Measurements from ENCODE around the gene GRB2. TPM values are rescaled to one million over a fixed set of nuclear protein-coding genes. Genes with fewer than 3 reads are reported as not detected.

The GRB2 gene
- total and polyA plus RNA-seq, 12 donors, result 23.5 to 85.5 (median 52.0) TPM

DNA sequence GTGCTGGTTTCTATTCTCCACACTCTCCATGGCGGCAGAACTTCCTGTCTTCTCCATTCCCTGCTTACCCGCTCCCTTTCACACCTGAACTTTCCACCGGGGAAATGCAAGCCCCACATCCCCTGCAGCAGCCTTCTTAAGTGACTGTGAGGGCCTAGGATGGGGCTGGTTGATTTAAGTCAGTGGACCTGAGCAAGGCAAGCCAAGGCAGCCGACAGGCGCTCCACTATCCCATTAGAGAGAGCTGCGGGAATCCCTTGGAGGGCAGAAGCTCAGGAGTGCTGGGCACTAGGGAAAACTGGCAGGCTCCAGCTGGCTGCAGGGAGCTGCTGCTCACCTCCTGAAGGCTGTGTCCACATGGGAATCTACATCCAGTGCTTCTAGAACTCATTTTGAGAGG lies 80.1 kb downstream of the GRB2 start:
- peak in 1 of 8 donors; percentile 13 for ATAC-seq
- peak overlapping the region in 8 of 10 donors; percentile 22 to 83 (median 62) for H3K27ac ChIP-seq
- TF ChIP-seq, protein P1, sequence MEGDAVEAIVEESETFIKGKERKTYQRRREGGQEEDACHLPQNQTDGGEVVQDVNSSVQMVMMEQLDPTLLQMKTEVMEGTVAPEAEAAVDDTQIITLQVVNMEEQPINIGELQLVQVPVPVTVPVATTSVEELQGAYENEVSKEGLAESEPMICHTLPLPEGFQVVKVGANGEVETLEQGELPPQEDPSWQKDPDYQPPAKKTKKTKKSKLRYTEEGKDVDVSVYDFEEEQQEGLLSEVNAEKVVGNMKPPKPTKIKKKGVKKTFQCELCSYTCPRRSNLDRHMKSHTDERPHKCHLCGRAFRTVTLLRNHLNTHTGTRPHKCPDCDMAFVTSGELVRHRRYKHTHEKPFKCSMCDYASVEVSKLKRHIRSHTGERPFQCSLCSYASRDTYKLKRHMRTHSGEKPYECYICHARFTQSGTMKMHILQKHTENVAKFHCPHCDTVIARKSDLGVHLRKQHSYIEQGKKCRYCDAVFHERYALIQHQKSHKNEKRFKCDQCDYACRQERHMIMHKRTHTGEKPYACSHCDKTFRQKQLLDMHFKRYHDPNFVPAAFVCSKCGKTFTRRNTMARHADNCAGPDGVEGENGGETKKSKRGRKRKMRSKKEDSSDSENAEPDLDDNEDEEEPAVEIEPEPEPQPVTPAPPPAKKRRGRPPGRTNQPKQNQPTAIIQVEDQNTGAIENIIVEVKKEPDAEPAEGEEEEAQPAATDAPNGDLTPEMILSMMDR (IDR thresholded peaks at IDR 0.05), result no peak
- 71 to 82% methylated on average over 6 of the region's 6 CpGs for WGBS, 2 donors
- no peaks in the 10 kb centered on the region for H3K9me3 ChIP-seq
- no peaks in the 10 kb centered on the region for H3K27me3 ChIP-seq
- DNase-seq, result no peak
- peaks cover 9 to 56% (median 24%) of the 10 kb centered on the region in 9 donors for H3K4me1 ChIP-seq
- peaks cover 0 to 74% (median 7%) of the 10 kb centered on the region in 9 donors for H3K36me3 ChIP-seq
- intact Hi-C loops (cut with DNase I), result loop anchor here in 2 of 10 donors (2.0 to 5.0 kb wide), 2 partner anchors 67 to 79 kb away; partner anchors contain the start of gene GRB2 (in 1 of the 2)
- no peak overlapping the region for H3K4me3 ChIP-seq

DNA sequence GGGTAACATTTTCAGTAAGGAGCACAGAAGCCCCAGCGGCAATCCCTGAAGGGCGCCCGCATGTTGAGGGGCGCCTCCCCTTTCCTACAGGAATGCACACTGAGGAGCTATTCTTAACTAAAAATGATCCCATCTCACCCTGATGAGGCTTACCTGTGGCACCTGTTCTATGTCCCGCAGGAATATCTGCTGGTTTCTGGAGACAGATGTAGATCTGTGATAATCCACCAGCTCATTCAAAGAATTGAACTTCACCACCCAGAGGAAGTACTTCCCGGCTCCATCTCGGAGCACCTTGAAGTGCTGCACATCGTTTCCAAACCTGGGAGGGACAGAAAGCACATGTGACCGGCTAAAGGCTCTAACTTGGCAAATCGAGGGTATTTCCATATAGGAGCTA lies 84.0 kb downstream of the GRB2 start:
- Histone ChIP-seq H3K36me3 (peaks cover 0 to 83% (median 7%) of the 10 kb centered on the region in 9 donors), H3K4me1 (peaks cover 9 to 60% (median 19%) of the 10 kb centered on the region in 9 donors), H3K27ac (no peak overlapping the region), H3K27me3 (no peaks in the 10 kb centered on the region), H3K4me3 (no peak overlapping the region), H3K9me3 (no peaks in the 10 kb centered on the region)
- WGBS, 2 donors, result 88 to 89% methylated on average over 10 of the region's 10 CpGs
- ATAC-seq, result no peak
- TF ChIP-seq, protein P1 (IDR thresholded peaks at IDR 0.05), result no peak
- intact Hi-C loops (cut with DNase I), result loop anchor here in 1 of 10 donors (5.0 kb wide), 2 partner anchors 71 to 86 kb away; partner anchors contain the start of gene GRB2
- DNase-seq, result no peak

DNA sequence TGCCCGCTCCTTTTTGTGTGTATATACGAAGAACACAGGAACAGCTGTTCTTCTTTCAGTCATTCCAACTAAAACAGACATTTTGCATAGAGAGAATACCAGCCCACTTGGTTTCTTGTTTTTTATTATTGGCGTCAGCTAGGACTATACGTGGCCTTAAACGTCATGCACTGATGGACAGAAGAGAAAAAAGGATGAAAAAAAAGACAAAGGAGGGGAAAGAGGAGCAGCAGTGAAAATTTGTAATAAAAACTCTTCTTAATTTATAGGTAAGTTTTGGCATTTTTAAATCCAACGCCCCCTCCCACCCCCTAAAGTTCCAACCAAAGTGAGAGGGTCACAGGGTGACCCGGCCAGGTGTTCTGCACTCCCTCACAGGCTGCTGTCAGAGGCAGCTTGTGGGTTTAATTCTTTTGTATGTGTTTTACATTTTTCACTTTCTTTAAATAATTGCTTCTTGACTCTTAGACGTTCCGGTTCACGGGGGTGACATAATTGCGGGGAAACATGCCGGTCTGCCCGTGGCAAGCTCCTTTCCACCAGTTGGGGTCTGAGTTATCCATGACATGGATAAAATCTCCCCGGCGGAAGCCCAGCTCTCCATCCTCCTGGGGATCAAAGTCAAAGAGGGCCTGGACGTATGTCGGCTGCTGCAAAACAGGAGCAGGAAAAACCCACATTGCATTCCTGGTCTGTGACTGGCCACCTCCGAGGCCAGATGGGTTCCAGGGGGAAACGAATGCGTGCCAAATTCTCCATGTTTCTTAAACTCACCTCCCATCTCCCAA lies 85.4 kb downstream of the GRB2 start:
- Histone ChIP-seq H3K36me3 (peaks cover 0 to 75% (median 7%) of the 10 kb centered on the region in 9 donors), H3K27me3 (no peaks in the 10 kb centered on the region), H3K27ac (no peak overlapping the region), H3K4me1 (peaks cover 0 to 60% (median 6%) of the 10 kb centered on the region in 9 donors), H3K4me3 (no peak overlapping the region), H3K9me3 (no peaks in the 10 kb centered on the region)
- WGBS, 2 donors, result 89 to 90% methylated on average over 20 of the region's 20 CpGs
- no peak for ATAC-seq
- TF ChIP-seq, protein P1 (IDR thresholded peaks at IDR 0.05), result no peak
- intact Hi-C loops (cut with DNase I), result loop anchor here in 1 of 10 donors (5.0 kb wide), 2 partner anchors 72 to 87 kb away; partner anchors contain the start of gene GRB2
- DNase-seq, result no peak

DNA sequence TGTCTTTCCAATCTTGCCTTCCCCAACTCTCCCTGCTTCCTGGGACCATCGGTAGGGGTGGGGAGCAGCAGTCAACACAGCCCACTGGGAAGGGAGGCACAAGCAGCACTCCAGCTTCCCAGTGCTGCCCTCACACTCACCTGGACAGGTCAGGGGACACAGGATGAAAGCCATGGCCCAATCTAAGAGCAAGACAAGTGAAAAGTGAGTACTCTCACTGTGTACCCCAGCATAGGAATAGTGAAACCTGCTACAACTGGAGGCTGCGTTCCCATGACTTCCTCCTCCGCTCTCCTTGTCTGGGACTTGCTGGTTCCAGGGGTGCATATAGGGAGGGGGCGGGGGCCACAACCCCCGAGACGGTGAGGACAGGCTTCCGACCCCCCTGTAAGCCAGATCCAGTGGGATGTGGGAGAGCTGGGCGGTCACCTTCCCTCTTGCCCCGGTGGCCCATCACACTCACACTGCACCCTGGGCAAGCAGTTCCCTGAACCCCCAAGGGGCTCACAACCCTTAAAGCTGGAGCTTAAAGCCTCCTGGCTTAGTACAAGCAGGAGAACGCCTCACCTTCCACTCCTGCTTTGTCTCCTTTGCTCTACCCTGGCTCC lies 86.8 kb downstream of the GRB2 start:
- H3K27ac ChIP-seq, result peak overlapping the region in 1 of 10 donors; percentile 94
- intact Hi-C loops (cut with DNase I), result no loop called here
- peaks cover 0 to 61% (median 0%) of the 10 kb centered on the region in 9 donors for H3K4me1 ChIP-seq
- H3K36me3 ChIP-seq, result peaks cover 0 to 61% (median 7%) of the 10 kb centered on the region in 9 donors
- no peak for ATAC-seq
- no peak overlapping the region for H3K4me3 ChIP-seq
- WGBS, 2 donors, result 82 to 86% methylated on average over 10 of the region's 10 CpGs
- TF ChIP-seq, protein P1 (IDR thresholded peaks at IDR 0.05), result no peak
- DNase-seq, result no peak
- no peaks in the 10 kb centered on the region for H3K27me3 ChIP-seq
- H3K9me3 ChIP-seq, result no peaks in the 10 kb centered on the region
